LNCAP (cell line): Measurements from ENCODE around the gene PKP1.

Source experiments
- TF ChIP-seq, protein P1 (sequence below): fragments of 450-650 bp; IDR thresholded peaks from 2 replicates; pipeline ENCODE4 v1.5.1; 2017; ENCODE audit warnings: mild to moderate bottlenecking

The PKP1 gene

DNA sequence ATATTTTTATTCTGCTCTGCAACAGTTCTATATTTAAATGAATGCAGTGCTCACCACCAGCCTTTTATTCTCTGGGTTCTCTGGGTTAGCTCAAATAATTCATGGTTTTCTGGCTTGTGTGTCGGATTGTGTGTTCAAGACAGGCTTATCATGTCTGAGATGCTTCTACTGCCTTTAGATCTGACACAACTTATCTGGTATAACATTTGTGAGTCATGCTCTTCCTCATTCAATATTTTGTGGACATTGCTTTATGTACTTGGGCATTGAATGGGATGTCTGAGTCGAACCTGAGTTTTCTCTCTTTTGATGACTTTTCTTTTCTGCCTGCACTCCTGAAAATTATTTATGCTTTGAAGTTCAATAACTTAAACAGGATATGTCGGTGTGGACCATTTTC, 17.6 kb upstream of the PKP1 start:
- TF ChIP-seq, protein P1, sequence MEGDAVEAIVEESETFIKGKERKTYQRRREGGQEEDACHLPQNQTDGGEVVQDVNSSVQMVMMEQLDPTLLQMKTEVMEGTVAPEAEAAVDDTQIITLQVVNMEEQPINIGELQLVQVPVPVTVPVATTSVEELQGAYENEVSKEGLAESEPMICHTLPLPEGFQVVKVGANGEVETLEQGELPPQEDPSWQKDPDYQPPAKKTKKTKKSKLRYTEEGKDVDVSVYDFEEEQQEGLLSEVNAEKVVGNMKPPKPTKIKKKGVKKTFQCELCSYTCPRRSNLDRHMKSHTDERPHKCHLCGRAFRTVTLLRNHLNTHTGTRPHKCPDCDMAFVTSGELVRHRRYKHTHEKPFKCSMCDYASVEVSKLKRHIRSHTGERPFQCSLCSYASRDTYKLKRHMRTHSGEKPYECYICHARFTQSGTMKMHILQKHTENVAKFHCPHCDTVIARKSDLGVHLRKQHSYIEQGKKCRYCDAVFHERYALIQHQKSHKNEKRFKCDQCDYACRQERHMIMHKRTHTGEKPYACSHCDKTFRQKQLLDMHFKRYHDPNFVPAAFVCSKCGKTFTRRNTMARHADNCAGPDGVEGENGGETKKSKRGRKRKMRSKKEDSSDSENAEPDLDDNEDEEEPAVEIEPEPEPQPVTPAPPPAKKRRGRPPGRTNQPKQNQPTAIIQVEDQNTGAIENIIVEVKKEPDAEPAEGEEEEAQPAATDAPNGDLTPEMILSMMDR: no peak

DNA sequence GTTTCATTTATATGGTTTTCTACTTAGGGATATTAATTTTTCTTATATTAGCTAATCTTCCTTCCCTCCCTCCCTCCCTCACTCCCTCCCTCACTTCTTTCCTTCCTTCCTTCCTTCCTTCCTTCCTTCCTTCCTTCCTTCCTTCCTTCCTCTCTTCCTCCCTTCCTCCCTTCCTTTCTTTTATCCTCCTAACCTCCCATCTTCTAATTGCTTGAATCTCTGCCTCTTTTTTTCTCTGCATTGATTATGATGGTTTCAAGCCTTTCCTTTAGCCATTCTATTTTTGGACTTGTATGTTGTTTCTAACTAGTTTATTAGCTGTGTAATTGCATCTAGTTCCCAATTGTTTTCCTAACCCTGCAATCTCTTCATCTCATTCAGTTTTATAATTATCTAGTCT, 17.0 kb upstream of the PKP1 start:
- TF ChIP-seq, protein P1: no peak

DNA sequence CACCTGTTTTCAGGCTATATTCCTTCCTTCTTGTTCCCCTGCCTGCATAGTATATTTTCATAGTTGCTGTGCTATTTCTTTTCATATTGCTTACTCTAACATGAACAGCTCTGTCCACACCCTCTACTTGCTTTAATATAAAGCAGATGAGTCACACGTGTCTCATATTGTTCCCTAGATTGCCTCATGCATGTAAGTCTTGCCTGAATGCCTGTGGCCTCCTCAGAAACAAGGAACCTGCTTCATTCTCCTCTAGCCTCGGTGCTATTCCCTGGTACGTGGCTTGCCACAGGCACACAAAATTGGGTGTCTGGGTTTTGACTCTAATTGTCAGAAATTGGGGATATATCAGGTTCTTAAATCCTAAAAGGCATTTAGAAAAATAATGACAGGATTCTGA, 16.5 kb upstream of the PKP1 start:
- TF ChIP-seq, protein P1: no peak

DNA sequence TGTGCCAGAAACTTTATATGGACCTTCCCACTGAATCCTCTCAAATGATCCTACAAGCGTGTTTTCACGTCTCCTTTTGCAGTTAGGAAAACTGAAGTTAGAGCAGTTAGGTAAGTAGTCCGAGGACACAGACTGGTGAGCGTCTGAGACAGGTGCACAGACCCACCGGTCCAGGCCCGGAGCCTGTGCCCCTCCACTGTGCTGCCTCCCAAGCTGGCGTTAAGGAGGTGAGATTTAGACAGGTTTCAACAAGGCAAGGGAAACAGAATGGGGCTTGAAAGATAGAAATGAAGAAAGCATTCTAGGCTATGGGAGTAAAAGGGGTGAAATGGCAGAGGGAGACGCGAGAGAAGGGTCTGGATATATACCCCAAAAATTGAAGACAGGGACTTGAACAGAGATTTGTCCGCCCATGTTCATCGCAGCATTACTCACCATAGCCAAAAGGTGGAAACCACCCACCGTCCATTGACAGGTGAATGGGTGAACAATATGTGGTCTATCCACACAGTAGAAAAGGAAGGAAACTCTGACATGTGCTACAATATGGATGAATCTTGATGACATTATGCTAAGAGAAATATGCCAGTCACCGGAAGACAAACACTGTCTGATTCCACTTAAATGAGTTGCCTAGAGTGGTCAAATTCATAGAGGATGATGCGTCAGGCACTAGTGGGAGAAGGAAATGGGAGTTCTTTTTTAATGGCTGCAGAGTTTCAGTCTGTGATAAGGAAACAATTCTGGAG, 15.7 kb upstream of the PKP1 start:
- TF ChIP-seq, protein P1: no peak

DNA sequence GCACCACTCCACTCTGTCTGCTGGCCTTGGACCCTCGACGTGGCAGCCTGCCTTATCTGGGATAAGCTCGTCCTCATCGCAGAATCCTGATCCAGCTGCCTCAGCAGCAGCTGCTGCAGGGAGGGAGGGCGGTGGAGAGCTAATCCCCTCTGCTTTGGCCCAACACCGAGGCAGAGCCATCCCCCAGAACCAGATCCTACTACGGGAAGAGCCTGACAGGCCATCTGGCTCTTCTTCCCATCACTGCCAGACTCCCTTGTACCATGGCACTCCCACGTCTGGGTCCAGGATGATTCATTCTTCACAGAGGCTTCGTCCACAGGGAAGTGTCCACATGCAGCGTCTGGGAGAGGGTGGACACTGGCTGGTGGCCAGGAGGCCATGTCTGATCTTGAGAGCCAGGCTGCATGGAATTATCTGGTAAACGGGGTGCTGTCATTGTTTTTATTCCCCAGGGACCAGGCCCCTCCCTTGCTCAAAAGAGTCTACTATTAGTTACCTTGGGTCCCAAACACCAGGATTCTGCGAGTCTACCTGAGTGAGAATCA, 14.6 kb upstream of the PKP1 start:
- TF ChIP-seq, protein P1: no peak

DNA sequence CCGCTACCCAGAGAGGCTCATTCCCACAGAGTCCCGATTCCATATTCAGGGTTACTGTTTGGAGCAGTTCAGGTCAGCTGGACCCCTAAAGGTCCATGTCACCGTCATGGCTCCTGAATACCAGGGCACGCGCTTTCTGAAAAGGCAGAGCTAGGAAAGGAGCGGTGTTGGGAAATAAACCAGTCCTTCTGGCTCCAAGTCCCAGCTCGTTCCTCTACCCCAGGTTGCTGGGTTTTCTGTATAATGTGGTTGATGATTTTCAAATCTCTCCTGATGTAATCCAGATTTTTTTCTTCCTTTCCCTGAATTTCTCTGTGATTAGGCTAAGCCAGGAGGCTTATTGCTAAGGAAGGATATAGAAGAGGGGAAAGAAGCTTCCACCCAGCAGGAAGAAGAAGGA, 14.0 kb upstream of the PKP1 start:
- TF ChIP-seq, protein P1: no peak

DNA sequence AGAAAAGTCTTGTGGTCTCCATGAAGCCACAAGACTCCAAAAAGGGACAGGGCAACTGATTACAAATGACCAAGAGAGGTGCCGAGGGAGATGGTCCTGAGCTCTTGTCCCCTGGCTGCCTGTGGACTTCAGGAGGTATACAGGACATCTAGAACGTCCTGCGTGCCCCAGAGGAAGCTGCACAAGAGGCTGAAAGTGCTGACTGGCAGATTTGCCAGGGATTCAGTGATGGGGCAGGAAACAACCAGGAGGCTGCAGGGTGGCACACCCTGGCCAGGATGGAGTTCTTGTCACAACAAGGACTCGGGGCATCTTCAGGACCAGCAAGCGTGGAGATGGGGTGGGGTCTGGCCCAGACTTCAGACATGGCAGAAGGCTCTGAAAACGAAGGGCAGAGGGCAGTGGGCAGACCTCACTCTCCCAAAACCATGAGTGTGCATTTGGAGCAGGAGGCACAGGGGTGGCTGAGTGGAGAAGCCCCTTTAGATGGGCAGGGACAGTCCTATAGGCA, 13.4 kb upstream of the PKP1 start:
- TF ChIP-seq, protein P1: no peak
